Nephron (organoid): Measurements from ENCODE around the gene CACNA2D3.

Experiments
- H3K27ac Mint-ChIP-seq, 3 experiments: 2 replicates each; pipeline ENCODE4 v1.8.0; 2020; ENCODE audit warnings: mixed read lengths in 3 of 3, mild to moderate bottlenecking in 2 of 3, moderate library complexity in 1 of 3
- H3K27me3 Mint-ChIP-seq: 2 replicates; pipeline ENCODE4 v1.8.0; 2021; ENCODE audit warnings: low read depth, mild to moderate bottlenecking, moderate library complexity, mixed read lengths
- H3K36me3 Mint-ChIP-seq: 2 replicates; pipeline ENCODE4 v1.8.0; 2020; ENCODE audit warnings: low read depth, mixed read lengths
- H3K4me1 Mint-ChIP-seq: 2 replicates; pipeline ENCODE4 v1.8.0; 2020; ENCODE audit warnings: mixed read lengths
- H3K4me3 Mint-ChIP-seq, 3 experiments: 2 replicates each; pipeline ENCODE4 v1.8.0; 2020; ENCODE audit warnings: mild to moderate bottlenecking in 3 of 3, mixed read lengths in 3 of 3, moderate library complexity in 2 of 3
- H3K9me3 Mint-ChIP-seq: 2 replicates; pipeline ENCODE4 v1.8.0; 2020; ENCODE audit warnings: mixed read lengths
- TF ChIP-seq, protein P1 (sequence below), 3 experiments: fragments of 200-600 bp; sonication (generic); IDR thresholded peaks; one replicate each; pipeline ENCODE4 v1.5.0; 2021; ENCODE audit warnings: antibody characterized with exemption in 3 of 3; ENCODE audit not compliant: unreplicated experiment in 3 of 3

The CACNA2D3 gene

DNA sequence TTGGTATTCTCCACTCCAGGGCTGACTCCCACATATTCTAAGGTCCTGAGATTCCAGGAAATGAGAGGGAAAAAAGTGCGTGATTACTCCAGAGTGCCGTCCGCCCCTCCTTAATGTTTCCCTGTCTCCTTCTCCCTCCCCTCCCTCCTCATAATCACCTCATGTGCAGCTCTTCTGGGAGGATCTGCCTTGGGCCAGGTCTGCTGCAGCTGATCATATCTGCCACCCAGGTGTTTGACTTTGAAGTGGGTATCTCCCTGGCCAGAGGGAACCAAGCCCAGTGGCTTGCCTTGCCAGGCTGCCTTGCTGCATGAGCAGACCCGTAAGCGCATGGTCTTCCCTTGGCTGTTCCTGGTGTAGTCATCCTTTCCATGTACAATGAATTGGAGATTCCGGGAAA lies 833.6 kb downstream of the CACNA2D3 start:
- TF ChIP-seq, protein P1, sequence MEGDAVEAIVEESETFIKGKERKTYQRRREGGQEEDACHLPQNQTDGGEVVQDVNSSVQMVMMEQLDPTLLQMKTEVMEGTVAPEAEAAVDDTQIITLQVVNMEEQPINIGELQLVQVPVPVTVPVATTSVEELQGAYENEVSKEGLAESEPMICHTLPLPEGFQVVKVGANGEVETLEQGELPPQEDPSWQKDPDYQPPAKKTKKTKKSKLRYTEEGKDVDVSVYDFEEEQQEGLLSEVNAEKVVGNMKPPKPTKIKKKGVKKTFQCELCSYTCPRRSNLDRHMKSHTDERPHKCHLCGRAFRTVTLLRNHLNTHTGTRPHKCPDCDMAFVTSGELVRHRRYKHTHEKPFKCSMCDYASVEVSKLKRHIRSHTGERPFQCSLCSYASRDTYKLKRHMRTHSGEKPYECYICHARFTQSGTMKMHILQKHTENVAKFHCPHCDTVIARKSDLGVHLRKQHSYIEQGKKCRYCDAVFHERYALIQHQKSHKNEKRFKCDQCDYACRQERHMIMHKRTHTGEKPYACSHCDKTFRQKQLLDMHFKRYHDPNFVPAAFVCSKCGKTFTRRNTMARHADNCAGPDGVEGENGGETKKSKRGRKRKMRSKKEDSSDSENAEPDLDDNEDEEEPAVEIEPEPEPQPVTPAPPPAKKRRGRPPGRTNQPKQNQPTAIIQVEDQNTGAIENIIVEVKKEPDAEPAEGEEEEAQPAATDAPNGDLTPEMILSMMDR (IDR thresholded peaks at IDR 0.05; ENCODE audit: unreplicated experiment in 3 of 3), result no peak
- Mint-ChIP-seq H3K9me3 (no peaks in the 10 kb centered on the region), H3K4me3 (no peak overlapping the region), H3K36me3 (no peaks in the 10 kb centered on the region), H3K4me1 (peaks cover 36% of the 10 kb centered on the region), H3K27ac (no peak overlapping the region), H3K27me3 (peaks cover 11% of the 10 kb centered on the region)

DNA sequence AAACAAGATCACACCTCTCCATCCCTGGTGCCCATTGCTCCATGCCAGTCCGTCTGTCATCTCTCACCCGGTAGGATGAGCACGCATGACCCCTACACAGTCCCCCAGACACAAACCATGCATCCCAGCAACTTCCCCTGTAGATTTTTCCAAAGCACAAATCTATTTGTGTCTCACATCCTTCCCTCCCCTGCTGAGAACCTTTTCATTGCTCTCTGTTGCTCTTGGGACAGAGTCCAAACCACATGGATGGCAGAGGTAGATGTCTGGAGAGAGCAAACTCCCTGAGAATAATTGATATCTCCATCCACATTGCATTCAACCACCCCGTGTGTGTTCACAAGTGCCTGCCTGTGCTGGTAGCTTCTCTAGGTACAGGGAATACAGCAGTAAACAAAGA lies 835.4 kb downstream of the CACNA2D3 start:
- Mint-ChIP-seq H3K27me3 (peaks cover 11% of the 10 kb centered on the region), H3K27ac (no peak overlapping the region), H3K9me3 (no peaks in the 10 kb centered on the region), H3K36me3 (no peaks in the 10 kb centered on the region), H3K4me3 (no peak overlapping the region), H3K4me1 (peaks cover 25% of the 10 kb centered on the region)
- TF ChIP-seq, protein P1 (IDR thresholded peaks at IDR 0.05; ENCODE audit: unreplicated experiment in 3 of 3), result no peak

DNA sequence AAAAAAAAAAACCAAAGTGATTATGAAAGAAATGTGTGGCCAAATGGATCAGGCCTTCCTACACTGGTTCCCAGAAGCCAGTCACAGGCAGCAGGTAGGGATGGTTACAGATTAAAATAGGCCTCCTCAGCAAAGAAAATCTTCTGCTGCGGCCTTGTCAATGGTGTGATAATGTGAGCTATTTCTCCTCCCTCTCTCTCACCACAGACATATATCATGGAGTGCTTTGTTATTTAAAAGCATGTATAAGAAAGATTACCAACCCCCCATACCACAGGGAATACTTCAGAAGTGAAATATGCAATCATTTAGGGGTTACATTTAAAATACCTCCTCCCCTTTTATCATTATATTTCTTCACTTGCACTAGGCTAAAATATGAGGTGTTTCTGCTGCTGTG lies 837.7 kb downstream of the CACNA2D3 start:
- no peak overlapping the region for H3K4me3 Mint-ChIP-seq
- peaks cover 21% of the 10 kb centered on the region for H3K4me1 Mint-ChIP-seq
- peaks cover 12% of the 10 kb centered on the region for H3K27me3 Mint-ChIP-seq
- H3K27ac Mint-ChIP-seq, result peak overlapping the region; percentile 13 to 24 (median 18)
- no peaks in the 10 kb centered on the region for H3K9me3 Mint-ChIP-seq
- no peaks in the 10 kb centered on the region for H3K36me3 Mint-ChIP-seq
- TF ChIP-seq, protein P1 (IDR thresholded peaks at IDR 0.05; ENCODE audit: unreplicated experiment in 3 of 3), result no peak

DNA sequence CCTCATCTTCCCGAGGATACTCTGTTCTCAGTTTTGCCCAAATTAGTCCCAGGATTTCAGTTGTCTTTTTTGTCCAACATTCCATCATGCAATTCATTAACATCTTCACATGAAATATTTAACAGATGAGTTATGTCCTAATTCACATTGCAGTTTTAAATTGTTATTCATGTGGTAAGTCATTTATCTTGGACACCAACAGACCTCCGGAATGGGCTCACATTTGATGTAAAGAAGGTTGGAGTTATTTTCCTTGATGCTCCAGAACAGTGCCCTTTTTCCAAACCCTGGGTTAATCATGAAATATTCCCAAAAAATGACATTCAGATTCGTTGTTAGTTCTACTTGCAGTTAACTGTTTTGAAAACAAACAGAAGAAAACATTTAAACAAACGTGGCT lies 838.3 kb downstream of the CACNA2D3 start:
- H3K27ac Mint-ChIP-seq, result peak overlapping the region; percentile 13 to 24 (median 18)
- H3K36me3 Mint-ChIP-seq, result no peaks in the 10 kb centered on the region
- H3K27me3 Mint-ChIP-seq, result peaks cover 12% of the 10 kb centered on the region

DNA sequence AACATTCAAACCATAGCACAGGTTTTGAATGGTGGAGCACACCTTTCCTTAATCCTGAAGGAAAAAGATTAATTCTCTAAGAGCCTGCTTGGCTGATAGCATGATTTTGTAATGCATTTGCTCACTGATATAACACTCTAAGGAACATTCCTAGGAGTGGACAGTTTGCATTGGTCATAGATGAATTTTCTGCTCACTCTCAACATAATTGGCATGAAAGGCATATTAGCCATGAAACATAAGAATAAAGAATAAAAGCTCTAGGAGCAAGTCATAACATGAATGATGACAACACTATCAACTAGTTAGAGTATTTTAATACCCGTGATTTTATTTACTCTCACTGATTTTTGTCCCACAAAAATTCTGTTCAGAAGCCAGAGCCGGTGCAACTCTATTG lies 839.8 kb downstream of the CACNA2D3 start:
- H3K27me3 Mint-ChIP-seq, result peaks cover 11% of the 10 kb centered on the region
- no peaks in the 10 kb centered on the region for H3K36me3 Mint-ChIP-seq
- peaks cover 30% of the 10 kb centered on the region for H3K4me1 Mint-ChIP-seq
- TF ChIP-seq, protein P1 (IDR thresholded peaks at IDR 0.05; ENCODE audit: unreplicated experiment in 3 of 3), result no peak
- H3K4me3 Mint-ChIP-seq, result no peak overlapping the region
- H3K9me3 Mint-ChIP-seq, result no peaks in the 10 kb centered on the region
- no peak overlapping the region for H3K27ac Mint-ChIP-seq

More for the DNA sequence above, 838.3 kb downstream of the CACNA2D3 start:
- TF ChIP-seq, protein P1 (IDR thresholded peaks at IDR 0.05; ENCODE audit: unreplicated experiment in 3 of 3), result no peak
- Mint-ChIP-seq H3K9me3 (no peaks in the 10 kb centered on the region), H3K4me1 (peaks cover 26% of the 10 kb centered on the region), H3K4me3 (no peak overlapping the region)

DNA sequence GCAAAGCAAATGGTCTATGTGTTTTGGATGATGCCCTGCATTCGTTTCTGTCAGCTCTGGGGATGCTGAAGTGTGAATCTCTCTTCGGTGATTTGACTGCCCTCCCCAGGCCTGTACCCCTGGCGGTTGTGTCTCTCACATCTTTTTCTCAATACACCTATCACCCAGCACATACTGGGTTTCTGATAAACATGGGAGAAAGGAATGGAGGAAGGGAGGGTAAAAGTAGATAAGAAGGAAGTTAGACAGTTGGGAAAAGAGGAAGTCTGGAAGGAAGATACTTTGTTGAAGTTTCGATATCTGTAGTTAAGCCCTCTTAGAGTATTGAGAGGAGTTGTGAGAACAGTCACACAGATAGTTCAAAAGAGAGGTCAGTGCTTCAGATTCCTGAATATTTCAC lies 841.3 kb downstream of the CACNA2D3 start:
- Mint-ChIP-seq H3K9me3 (no peaks in the 10 kb centered on the region), H3K27ac (no peak overlapping the region), H3K27me3 (peaks cover 9% of the 10 kb centered on the region), H3K4me3 (no peak overlapping the region), H3K4me1 (peaks cover 26% of the 10 kb centered on the region), H3K36me3 (no peaks in the 10 kb centered on the region)
- TF ChIP-seq, protein P1 (IDR thresholded peaks at IDR 0.05; ENCODE audit: unreplicated experiment in 3 of 3), result no peak
